ENCODE data around the gene RDM1.

The RDM1 gene

GRCh38 chr17:35878361-35878760 lies 52.2 kb downstream of the RDM1 start:
- no peaks in the 10 kb centered on the region for H3K9me3 ChIP-seq (ENCODE audit: insufficient read depth, low read length)
- H3K4me3 ChIP-seq (ENCODE audit: insufficient read depth, low read length, poor library complexity, severe bottlenecking): no peak overlapping the region
- no peak overlapping the region for H3K9ac ChIP-seq (ENCODE audit: low read length)
- H2AFZ ChIP-seq (ENCODE audit: low read depth, low read length, severe bottlenecking): no peak overlapping the region
- no peaks in the 10 kb centered on the region for H3K79me2 ChIP-seq (ENCODE audit: insufficient read depth, low read length)
- H3K4me2 ChIP-seq (ENCODE audit: low read depth, low read length, poor library complexity, severe bottlenecking): no peak overlapping the region
- no peaks in the 10 kb centered on the region for H3K27me3 ChIP-seq (ENCODE audit: low read length)
- no peak overlapping the region for H3K27ac ChIP-seq (ENCODE audit: low read depth, low read length)
- H3F3A ChIP-seq (ENCODE audit: insufficient read depth): no peaks in the 10 kb centered on the region
- no peak for TF ChIP-seq EZH2phosphoT487 (conservative IDR thresholded peaks at IDR 0.05; ENCODE audit: low read length)
- TF ChIP-seq CTCF (IDR thresholded peaks at IDR 0.05; ENCODE audit: insufficient read depth, low read length, poor library complexity, severe bottlenecking): no peak
- H3K36me3 ChIP-seq (ENCODE audit: low read length): no peaks in the 10 kb centered on the region
- no peaks in the 10 kb centered on the region for H3K9me2 ChIP-seq (replicated peaks; ENCODE audit: insufficient read depth, low read length)
- H4K20me1 ChIP-seq (ENCODE audit: low read depth, low read length): no peaks in the 10 kb centered on the region

GRCh38 chr17:35877345-35878029 lies 53.1 kb downstream of the RDM1 start:
- Histone ChIP-seq H3K9ac (ENCODE audit: low read length) (no peak overlapping the region), H3K36me3 (ENCODE audit: low read length) (no peaks in the 10 kb centered on the region), H2AFZ (ENCODE audit: low read depth, low read length, severe bottlenecking) (no peak overlapping the region), H3K79me2 (ENCODE audit: insufficient read depth, low read length) (no peaks in the 10 kb centered on the region), H3K4me3 (ENCODE audit: insufficient read depth, low read length, poor library complexity, severe bottlenecking) (no peak overlapping the region), H3K4me2 (ENCODE audit: low read depth, low read length, poor library complexity, severe bottlenecking) (no peak overlapping the region), H3F3A (ENCODE audit: insufficient read depth) (no peaks in the 10 kb centered on the region), H3K9me3 (ENCODE audit: insufficient read depth, low read length) (no peaks in the 10 kb centered on the region), H3K9me2 (replicated peaks; ENCODE audit: insufficient read depth, low read length) (no peaks in the 10 kb centered on the region), H4K20me1 (ENCODE audit: low read depth, low read length) (no peaks in the 10 kb centered on the region), H3K27me3 (ENCODE audit: low read length) (no peaks in the 10 kb centered on the region), H3K27ac (ENCODE audit: low read depth, low read length) (no peak overlapping the region)
- no peak for TF ChIP-seq EZH2phosphoT487 (conservative IDR thresholded peaks at IDR 0.05; ENCODE audit: low read length)
- TF ChIP-seq CTCF (IDR thresholded peaks at IDR 0.05; ENCODE audit: insufficient read depth, low read length, poor library complexity, severe bottlenecking): no peak

- H2AFZ ChIP-seq (ENCODE audit: low read depth, low read length, severe bottlenecking): no peak overlapping the region
- TF ChIP-seq CTCF (IDR thresholded peaks at IDR 0.05; ENCODE audit: insufficient read depth, low read length, poor library complexity, severe bottlenecking): no peak
- no peak for TF ChIP-seq EZH2phosphoT487 (conservative IDR thresholded peaks at IDR 0.05; ENCODE audit: low read length)
Measured at GRCh38 chr17:35876534-35876933, 54.0 kb downstream of the RDM1 start.

More at GRCh38 chr17:35876534-35876933, 54.0 kb downstream of the RDM1 start:
- Histone ChIP-seq H3K4me3 (ENCODE audit: insufficient read depth, low read length, poor library complexity, severe bottlenecking) (no peak overlapping the region), H3K79me2 (ENCODE audit: insufficient read depth, low read length) (no peaks in the 10 kb centered on the region), H3K27me3 (ENCODE audit: low read length) (no peaks in the 10 kb centered on the region), H3K9ac (ENCODE audit: low read length) (no peak overlapping the region), H3K4me2 (ENCODE audit: low read depth, low read length, poor library complexity, severe bottlenecking) (no peak overlapping the region), H3F3A (ENCODE audit: insufficient read depth) (no peaks in the 10 kb centered on the region), H3K27ac (ENCODE audit: low read depth, low read length) (no peak overlapping the region), H3K9me3 (ENCODE audit: insufficient read depth, low read length) (no peaks in the 10 kb centered on the region), H4K20me1 (ENCODE audit: low read depth, low read length) (no peaks in the 10 kb centered on the region), H3K9me2 (replicated peaks; ENCODE audit: insufficient read depth, low read length) (no peaks in the 10 kb centered on the region), H3K36me3 (ENCODE audit: low read length) (no peaks in the 10 kb centered on the region)

Measured in SU-DHL-6 (cell line).